Astrocyte (in vitro differentiated cells and primary cell): ENCODE measurements around the gene PRMT3. TPM values are rescaled to one million over a fixed set of nuclear protein-coding genes. Genes with fewer than 3 reads are reported as not detected.

ENCODE experiments used
- DNase-seq: peaks from one replicate; pipeline ENCODE4 v3.0.0-alpha.2; 2010; ENCODE audit warnings: low read depth
- FAIRE-seq: peaks from 2 replicates; lab custom pipeline; 2011; peaks lifted over from hg19 to GRCh38; lab: Jason Lieb, UNC
- H2AFZ ChIP-seq: 2 replicates; pipeline ENCODE4 v1.6.0; 2012; ENCODE audit warnings: low read depth, low read length, inconsistent platforms
- H3K27ac ChIP-seq: 2 replicates; pipeline ENCODE4 v1.5.1; 2011; ENCODE audit warnings: low read depth, low read length, inconsistent platforms
- H3K27me3 ChIP-seq: 2 replicates; pipeline ENCODE4 v1.6.0; 2011; ENCODE audit warnings: low read length, inconsistent platforms; ENCODE audit not compliant: insufficient read depth
- H3K36me3 ChIP-seq: 2 replicates; pipeline ENCODE4 v1.5.1; 2011; ENCODE audit warnings: low read length, inconsistent platforms; ENCODE audit not compliant: insufficient read depth
- H3K4me1 ChIP-seq: 2 replicates; pipeline ENCODE4 v1.5.1; 2011; ENCODE audit warnings: low read length, inconsistent platforms; ENCODE audit not compliant: insufficient read depth
- H3K4me2 ChIP-seq: 2 replicates; pipeline ENCODE4 v1.6.0; 2012; ENCODE audit warnings: low read length, inconsistent platforms
- H3K4me3 ChIP-seq: 2 replicates; pipeline ENCODE4 v1.5.1; 2011; ENCODE audit warnings: low read depth, mild to moderate bottlenecking, low read length, inconsistent platforms; ENCODE audit not compliant: insufficient read depth
- H3K79me2 ChIP-seq: 2 replicates; pipeline ENCODE4 v1.6.0; 2012; ENCODE audit warnings: mild to moderate bottlenecking, low read length, inconsistent platforms; ENCODE audit not compliant: insufficient read depth
- H3K9ac ChIP-seq: 2 replicates; pipeline ENCODE4 v1.6.0; 2012; ENCODE audit warnings: mild to moderate bottlenecking, low read length, inconsistent platforms
- H3K9me3 ChIP-seq: 2 replicates; pipeline ENCODE4 v1.5.1; 2012; ENCODE audit warnings: low read depth, mild to moderate bottlenecking, low read length, inconsistent platforms; ENCODE audit not compliant: insufficient read depth
- H4K20me1 ChIP-seq: 2 replicates; pipeline ENCODE4 v1.6.0; 2012; ENCODE audit warnings: low read length, inconsistent platforms; ENCODE audit not compliant: insufficient read depth
- H3K27ac Mint-ChIP-seq: one replicate; pipeline ENCODE4 v1.8.0; 2021; ENCODE audit warnings: mild to moderate bottlenecking, mixed read lengths; ENCODE audit not compliant: unreplicated experiment
- H3K27me3 Mint-ChIP-seq: one replicate; pipeline ENCODE4 v1.8.0; 2021; ENCODE audit warnings: low read depth, mixed read lengths; ENCODE audit not compliant: unreplicated experiment
- H3K36me3 Mint-ChIP-seq: one replicate; pipeline ENCODE4 v1.8.0; 2021; ENCODE audit warnings: low read depth, mixed read lengths; ENCODE audit not compliant: unreplicated experiment
- H3K4me1 Mint-ChIP-seq: one replicate; pipeline ENCODE4 v1.8.0; 2021; ENCODE audit warnings: low read depth, mixed read lengths; ENCODE audit not compliant: unreplicated experiment
- H3K4me3 Mint-ChIP-seq: one replicate; pipeline ENCODE4 v1.8.0; 2021; ENCODE audit warnings: mild to moderate bottlenecking, moderate library complexity, mixed read lengths; ENCODE audit not compliant: unreplicated experiment
- H3K9me3 Mint-ChIP-seq: one replicate; pipeline ENCODE4 v1.8.0; 2021; ENCODE audit warnings: mild to moderate bottlenecking, mixed read lengths; ENCODE audit not compliant: unreplicated experiment
- EZH2 ChIP-seq: IDR thresholded peaks from 2 replicates; pipeline ENCODE4 v1.6.1; 2012; ENCODE audit warnings: mild to moderate bottlenecking, low read length, inconsistent platforms; ENCODE audit not compliant: insufficient read depth
- total RNA-seq: library from RNA; stranded (reverse); gene quantifications from 2 replicates; pipeline ENCODE4 v1.2.1, GENCODE V29; 2021
- TF ChIP-seq, protein P1 (sequence below): IDR thresholded peaks from 2 replicates; pipeline ENCODE4 v1.5.1; 2011; ENCODE audit warnings: low read depth, mild to moderate bottlenecking, inconsistent platforms, low read length, moderate library complexity; ENCODE audit not compliant: insufficient read depth

Gene PRMT3
- total RNA-seq, 1 donor from 2014 or later, result 10.5 TPM

DNA sequence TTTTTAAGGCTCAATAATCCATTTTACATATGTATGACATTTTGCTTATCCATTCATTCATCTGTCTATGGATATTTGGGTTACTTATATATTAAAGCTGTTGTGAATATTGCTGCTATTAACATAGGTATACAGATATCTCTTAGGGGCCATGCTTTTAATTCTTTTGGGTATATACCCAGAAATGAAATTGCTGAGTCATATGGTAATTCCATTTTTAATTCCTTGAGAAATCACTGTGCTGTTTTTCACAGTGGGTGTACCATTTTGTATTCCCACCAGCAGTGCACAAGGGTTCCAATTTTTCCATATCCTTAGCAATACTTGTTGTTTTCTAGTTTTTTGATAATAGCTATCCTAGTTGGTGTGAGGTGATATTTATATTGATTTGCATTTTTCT lies 19.0 kb downstream of the PRMT3 start:
- no peak overlapping the region for H3K4me3 Mint-ChIP-seq
- no peaks in the 10 kb centered on the region for H3K27me3 Mint-ChIP-seq
- H3K4me1 Mint-ChIP-seq, result no peaks in the 10 kb centered on the region

DNA sequence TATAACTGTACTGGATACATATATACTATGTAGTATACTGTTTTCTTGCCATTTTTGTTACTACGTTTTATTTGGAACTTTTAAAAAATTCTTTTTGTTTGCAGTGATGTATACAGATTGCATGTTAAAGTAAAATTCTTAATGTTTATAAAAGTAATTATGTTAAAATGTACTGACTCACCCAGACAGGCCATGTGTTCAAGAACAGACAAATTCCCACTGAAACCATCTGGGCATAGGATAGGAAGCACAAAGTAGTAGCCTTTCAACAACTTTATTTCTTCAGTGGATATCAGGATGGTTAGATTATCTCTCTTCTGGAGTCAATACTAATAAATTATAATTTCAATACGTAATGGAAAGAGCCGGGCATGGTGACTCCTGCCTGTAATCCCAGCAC lies 19.8 kb downstream of the PRMT3 start:
- H3K4me2 ChIP-seq, result no peak overlapping the region
- Mint-ChIP-seq H3K9me3 (no peaks in the 10 kb centered on the region), H3K27ac (no peak overlapping the region), H3K27me3 (no peaks in the 10 kb centered on the region), H3K36me3 (no peaks in the 10 kb centered on the region), H3K4me1 (no peaks in the 10 kb centered on the region), H3K4me3 (no peak overlapping the region)
- no peak overlapping the region for H3K27ac ChIP-seq
- no peak overlapping the region for H2AFZ ChIP-seq
- H3K9ac ChIP-seq, result no peak overlapping the region
- H3K79me2 ChIP-seq, result no peaks in the 10 kb centered on the region
- no peaks in the 10 kb centered on the region for H3K27me3 ChIP-seq
- no peaks in the 10 kb centered on the region for H3K9me3 ChIP-seq
- no peaks in the 10 kb centered on the region for H3K4me1 ChIP-seq
- FAIRE-seq, result no peak
- TF ChIP-seq EZH2, result no peak
- TF ChIP-seq, protein P1, sequence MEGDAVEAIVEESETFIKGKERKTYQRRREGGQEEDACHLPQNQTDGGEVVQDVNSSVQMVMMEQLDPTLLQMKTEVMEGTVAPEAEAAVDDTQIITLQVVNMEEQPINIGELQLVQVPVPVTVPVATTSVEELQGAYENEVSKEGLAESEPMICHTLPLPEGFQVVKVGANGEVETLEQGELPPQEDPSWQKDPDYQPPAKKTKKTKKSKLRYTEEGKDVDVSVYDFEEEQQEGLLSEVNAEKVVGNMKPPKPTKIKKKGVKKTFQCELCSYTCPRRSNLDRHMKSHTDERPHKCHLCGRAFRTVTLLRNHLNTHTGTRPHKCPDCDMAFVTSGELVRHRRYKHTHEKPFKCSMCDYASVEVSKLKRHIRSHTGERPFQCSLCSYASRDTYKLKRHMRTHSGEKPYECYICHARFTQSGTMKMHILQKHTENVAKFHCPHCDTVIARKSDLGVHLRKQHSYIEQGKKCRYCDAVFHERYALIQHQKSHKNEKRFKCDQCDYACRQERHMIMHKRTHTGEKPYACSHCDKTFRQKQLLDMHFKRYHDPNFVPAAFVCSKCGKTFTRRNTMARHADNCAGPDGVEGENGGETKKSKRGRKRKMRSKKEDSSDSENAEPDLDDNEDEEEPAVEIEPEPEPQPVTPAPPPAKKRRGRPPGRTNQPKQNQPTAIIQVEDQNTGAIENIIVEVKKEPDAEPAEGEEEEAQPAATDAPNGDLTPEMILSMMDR, result no peak
- DNase-seq, result no peak
- H3K36me3 ChIP-seq, result peaks cover 22% of the 10 kb centered on the region
- no peaks in the 10 kb centered on the region for H4K20me1 ChIP-seq
- H3K4me3 ChIP-seq, result no peak overlapping the region

More for the DNA sequence above, 19.0 kb downstream of the PRMT3 start:
- Histone ChIP-seq H3K4me1 (no peaks in the 10 kb centered on the region), H4K20me1 (no peaks in the 10 kb centered on the region), H3K4me2 (no peak overlapping the region), H3K27me3 (no peaks in the 10 kb centered on the region), H3K79me2 (no peaks in the 10 kb centered on the region), H3K4me3 (no peak overlapping the region), H3K9me3 (no peaks in the 10 kb centered on the region), H3K9ac (no peak overlapping the region), H3K36me3 (peaks cover 22% of the 10 kb centered on the region), H2AFZ (no peak overlapping the region), H3K27ac (no peak overlapping the region)
- Mint-ChIP-seq H3K36me3 (no peaks in the 10 kb centered on the region), H3K9me3 (no peaks in the 10 kb centered on the region), H3K27ac (no peak overlapping the region)
- FAIRE-seq, result no peak
- DNase-seq, result no peak
- no peak for TF ChIP-seq EZH2
- TF ChIP-seq, protein P1, result no peak

DNA sequence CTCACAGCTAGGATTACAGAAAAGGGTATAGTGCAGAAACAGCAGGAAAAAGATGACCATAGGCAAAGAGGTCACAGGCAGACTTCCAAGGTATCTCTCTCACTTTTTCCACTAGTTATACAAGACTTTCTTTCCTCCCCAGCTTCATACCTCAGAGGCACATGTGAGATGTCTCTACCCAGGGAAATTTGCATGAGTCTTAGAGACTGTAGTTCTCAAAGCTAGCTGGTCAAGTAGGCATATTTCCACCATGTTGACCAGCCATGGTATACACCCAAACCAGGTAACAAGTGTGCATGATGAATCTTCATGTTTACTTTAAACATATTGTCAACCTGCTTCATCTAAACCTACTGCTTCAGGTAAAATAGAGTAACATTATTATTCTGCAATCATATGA lies 27.9 kb downstream of the PRMT3 start:
- Histone ChIP-seq H3K4me3 (no peak overlapping the region), H3K36me3 (no peaks in the 10 kb centered on the region), H3K79me2 (no peaks in the 10 kb centered on the region), H2AFZ (no peak overlapping the region), H3K27me3 (no peaks in the 10 kb centered on the region), H4K20me1 (no peaks in the 10 kb centered on the region), H3K9ac (no peak overlapping the region), H3K9me3 (no peaks in the 10 kb centered on the region), H3K4me2 (no peak overlapping the region), H3K27ac (no peak overlapping the region), H3K4me1 (no peaks in the 10 kb centered on the region)
- no peak overlapping the region for H3K27ac Mint-ChIP-seq
- H3K4me1 Mint-ChIP-seq, result no peaks in the 10 kb centered on the region
- DNase-seq, result no peak
- no peaks in the 10 kb centered on the region for H3K27me3 Mint-ChIP-seq
- peaks cover under 1% of the 10 kb centered on the region for H3K36me3 Mint-ChIP-seq
- TF ChIP-seq, protein P1, result no peak
- no peak for TF ChIP-seq EZH2
- H3K4me3 Mint-ChIP-seq, result no peak overlapping the region
- no peaks in the 10 kb centered on the region for H3K9me3 Mint-ChIP-seq
- FAIRE-seq, result no peak
